ENCODE data around the gene GLRX. TPM values are rescaled to one million over a fixed set of nuclear protein-coding genes. Genes with fewer than 3 reads are reported as not detected.

Gene GLRX
- total and polyA plus RNA-seq, 2 of the 13 experiments (the other 11 are each of a cell fraction or from before 2014, with no cell fraction given), result 63.8 to 499 TPM

DNA sequence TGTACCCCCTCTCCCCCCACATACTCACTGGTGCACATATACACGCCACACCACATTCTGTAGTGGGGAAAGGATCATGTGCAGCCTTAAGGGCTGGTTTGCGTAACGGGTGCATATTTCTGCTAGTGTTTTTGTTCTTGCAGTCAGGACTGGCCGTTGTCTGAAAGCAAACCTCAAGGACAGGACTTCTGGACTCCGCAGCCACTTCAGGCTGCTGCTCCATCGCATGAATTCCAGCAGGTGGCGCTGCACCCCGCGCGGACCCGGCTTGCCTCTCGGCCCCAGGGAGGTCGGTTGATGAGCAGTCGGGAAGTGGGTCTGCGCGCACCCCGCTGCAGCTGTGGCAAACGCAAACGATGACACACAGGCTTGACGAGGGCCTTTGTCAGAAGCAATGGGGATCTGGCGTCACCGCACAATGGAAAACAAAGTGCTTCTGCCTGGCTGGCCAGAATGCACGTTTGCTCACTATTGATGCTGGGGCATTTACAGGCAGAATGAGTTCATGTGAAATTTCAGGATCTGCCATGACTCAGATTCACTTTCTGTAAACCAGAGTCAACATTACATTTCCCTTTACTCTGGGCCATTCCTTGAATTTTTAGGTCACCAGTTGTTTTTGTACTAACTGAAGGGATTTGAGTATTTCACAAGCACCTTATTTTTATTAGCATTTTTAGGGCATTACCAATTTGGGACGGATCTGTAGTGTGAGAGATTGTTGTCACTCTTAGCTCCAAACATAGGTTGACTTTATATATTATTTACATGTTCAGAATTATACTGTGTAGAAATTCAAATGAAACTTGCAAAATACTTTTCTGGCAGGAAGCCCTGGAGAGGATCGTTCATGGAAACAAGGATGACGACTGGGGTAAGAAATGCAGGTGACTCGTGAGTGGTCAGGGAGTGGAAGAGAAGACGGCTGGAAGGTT, 36.4 kb upstream of the GLRX start (continued):
- TF ChIP-seq, protein P1, sequence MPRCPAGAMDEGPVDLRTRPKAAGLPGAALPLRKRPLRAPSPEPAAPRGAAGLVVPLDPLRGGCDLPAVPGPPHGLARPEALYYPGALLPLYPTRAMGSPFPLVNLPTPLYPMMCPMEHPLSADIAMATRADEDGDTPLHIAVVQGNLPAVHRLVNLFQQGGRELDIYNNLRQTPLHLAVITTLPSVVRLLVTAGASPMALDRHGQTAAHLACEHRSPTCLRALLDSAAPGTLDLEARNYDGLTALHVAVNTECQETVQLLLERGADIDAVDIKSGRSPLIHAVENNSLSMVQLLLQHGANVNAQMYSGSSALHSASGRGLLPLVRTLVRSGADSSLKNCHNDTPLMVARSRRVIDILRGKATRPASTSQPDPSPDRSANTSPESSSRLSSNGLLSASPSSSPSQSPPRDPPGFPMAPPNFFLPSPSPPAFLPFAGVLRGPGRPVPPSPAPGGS (CRISPR knock-in tag; IDR thresholded peaks at IDR 0.05), result peak; percentile 68; the same call in 1 of the 2 replicates
- TF ChIP-seq ZFP82 (CRISPR knock-in tag; IDR thresholded peaks at IDR 0.05; ENCODE audit: borderline replicate concordance) (0 out of 2 replicates have a peak, but pooled peaks have one; percentile 0), JARID2 (CRISPR knock-in tag; IDR thresholded peaks at IDR 0.05; ENCODE audit: insufficient replicate concordance) (peak; percentile 83), CBX5 (CRISPR knock-in tag; IDR thresholded peaks at IDR 0.05; ENCODE audit: borderline replicate concordance) (peak; percentile 92; the same call in 1 of the 2 replicates), ZSCAN21 (CRISPR knock-in tag; IDR thresholded peaks at IDR 0.05; ENCODE audit: borderline replicate concordance) (peak; percentile 86; the same call in 1 of the 2 replicates), KAT7 (CRISPR knock-in tag; IDR thresholded peaks at IDR 0.05; ENCODE audit: borderline replicate concordance) (peak; percentile 95), SMAD1 (CRISPR knock-in tag; IDR thresholded peaks at IDR 0.05; ENCODE audit: borderline replicate concordance, low read depth) (peak; percentile 76; the same call in 1 of the 2 replicates), ZNF557 (CRISPR knock-in tag; IDR thresholded peaks at IDR 0.05) (peak; percentile 90; the same call in 1 of the 2 replicates), SPEN (CRISPR knock-in tag; IDR thresholded peaks at IDR 0.05; ENCODE audit: low read depth) (peak; percentile 78; the same call in 1 of the 2 replicates), MEF2D (CRISPR knock-in tag; IDR thresholded peaks at IDR 0.05) (peak; percentile 63; the same call in 1 of the 2 replicates), SAP130 (CRISPR knock-in tag; IDR thresholded peaks at IDR 0.05; ENCODE audit: low read depth) (peak; percentile 84), RARA (CRISPR knock-in tag; IDR thresholded peaks at IDR 0.05) (peak; percentile 67), HNF4A (CRISPR knock-in tag; IDR thresholded peaks at IDR 0.05) (peak; percentile 83), ZNF788 (CRISPR knock-in tag; IDR thresholded peaks at IDR 0.05; ENCODE audit: borderline replicate concordance) (peak; percentile 87; the same call in 1 of the 2 replicates), PTBP1 (IDR thresholded peaks at IDR 0.05; ENCODE audit: low read depth, low read length, poor library complexity, severe bottlenecking) (no peak), ELF3 (CRISPR knock-in tag; IDR thresholded peaks at IDR 0.05) (peak; percentile 88)
- TF ChIP-seq, protein P2, sequence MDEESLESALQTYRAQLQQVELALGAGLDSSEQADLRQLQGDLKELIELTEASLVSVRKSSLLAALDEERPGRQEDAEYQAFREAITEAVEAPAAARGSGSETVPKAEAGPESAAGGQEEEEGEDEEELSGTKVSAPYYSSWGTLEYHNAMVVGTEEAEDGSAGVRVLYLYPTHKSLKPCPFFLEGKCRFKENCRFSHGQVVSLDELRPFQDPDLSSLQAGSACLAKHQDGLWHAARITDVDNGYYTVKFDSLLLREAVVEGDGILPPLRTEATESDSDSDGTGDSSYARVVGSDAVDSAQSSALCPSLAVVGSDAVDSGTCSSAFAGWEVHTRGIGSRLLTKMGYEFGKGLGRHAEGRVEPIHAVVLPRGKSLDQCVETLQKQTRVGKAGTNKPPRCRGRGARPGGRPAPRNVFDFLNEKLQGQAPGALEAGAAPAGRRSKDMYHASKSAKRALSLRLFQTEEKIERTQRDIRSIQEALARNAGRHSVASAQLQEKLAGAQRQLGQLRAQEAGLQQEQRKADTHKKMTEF (CRISPR knock-in tag; IDR thresholded peaks at IDR 0.05), result peak; percentile 96
- TF ChIP-seq, protein P3, sequence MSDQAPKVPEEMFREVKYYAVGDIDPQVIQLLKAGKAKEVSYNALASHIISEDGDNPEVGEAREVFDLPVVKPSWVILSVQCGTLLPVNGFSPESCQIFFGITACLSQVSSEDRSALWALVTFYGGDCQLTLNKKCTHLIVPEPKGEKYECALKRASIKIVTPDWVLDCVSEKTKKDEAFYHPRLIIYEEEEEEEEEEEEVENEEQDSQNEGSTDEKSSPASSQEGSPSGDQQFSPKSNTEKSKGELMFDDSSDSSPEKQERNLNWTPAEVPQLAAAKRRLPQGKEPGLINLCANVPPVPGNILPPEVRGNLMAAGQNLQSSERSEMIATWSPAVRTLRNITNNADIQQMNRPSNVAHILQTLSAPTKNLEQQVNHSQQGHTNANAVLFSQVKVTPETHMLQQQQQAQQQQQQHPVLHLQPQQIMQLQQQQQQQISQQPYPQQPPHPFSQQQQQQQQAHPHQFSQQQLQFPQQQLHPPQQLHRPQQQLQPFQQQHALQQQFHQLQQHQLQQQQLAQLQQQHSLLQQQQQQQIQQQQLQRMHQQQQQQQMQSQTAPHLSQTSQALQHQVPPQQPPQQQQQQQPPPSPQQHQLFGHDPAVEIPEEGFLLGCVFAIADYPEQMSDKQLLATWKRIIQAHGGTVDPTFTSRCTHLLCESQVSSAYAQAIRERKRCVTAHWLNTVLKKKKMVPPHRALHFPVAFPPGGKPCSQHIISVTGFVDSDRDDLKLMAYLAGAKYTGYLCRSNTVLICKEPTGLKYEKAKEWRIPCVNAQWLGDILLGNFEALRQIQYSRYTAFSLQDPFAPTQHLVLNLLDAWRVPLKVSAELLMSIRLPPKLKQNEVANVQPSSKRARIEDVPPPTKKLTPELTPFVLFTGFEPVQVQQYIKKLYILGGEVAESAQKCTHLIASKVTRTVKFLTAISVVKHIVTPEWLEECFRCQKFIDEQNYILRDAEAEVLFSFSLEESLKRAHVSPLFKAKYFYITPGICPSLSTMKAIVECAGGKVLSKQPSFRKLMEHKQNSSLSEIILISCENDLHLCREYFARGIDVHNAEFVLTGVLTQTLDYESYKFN (CRISPR knock-in tag; conservative IDR thresholded peaks at IDR 0.05), result peak; percentile 74
- TF ChIP-seq, protein P4, sequence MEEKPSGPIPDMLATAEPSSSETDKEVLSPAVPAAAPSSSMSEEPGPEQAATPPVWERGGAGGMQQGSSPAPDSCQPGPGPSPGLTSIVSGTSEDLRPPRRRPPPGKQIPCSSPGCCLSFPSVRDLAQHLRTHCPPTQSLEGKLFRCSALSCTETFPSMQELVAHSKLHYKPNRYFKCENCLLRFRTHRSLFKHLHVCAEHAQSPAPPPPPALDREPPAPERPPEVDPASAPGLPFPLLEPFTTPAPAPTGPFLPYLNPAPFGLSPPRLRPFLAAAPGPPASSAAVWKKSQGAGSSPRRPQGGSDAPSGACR (CRISPR knock-in tag; IDR thresholded peaks at IDR 0.05), result peak; percentile 77; the same call in 1 of the 2 replicates
- TF ChIP-seq, protein P5, sequence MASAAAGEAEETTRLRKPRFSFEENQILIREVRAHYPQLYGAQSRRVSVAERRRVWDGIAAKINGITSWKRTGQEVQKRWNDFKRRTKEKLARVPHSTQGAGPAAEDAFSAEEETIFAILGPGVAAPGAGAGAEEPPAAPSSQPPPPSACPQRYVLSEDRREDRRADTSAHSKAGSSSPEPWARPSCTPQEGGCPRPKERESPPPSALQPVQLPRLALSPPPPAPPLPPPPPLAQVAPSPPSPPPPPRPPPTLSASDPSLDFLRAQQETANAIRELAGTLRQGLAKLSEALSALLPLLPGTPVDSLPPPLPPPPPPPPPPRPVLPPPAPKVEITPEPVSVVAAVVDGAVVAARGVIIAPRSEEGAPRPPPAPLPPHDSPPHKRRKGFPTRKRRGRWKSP (CRISPR knock-in tag; IDR thresholded peaks at IDR 0.05), result peak; percentile 94

Data from HepG2 (cell line).